Fibroblast of skin of back (primary cell): Measurements from ENCODE around the gene REELD1.

ENCODE experiments used
- DNase-seq: peaks from one replicate; pipeline ENCODE4 v3.0.0-alpha.2; 2013

REELD1 gene

GRCh38 chr4:146269228-146269653 lies 54.9 kb downstream of the REELD1 start:
- DNase-seq, result no peak

GRCh38 chr4:146271466-146271865 lies 57.1 kb downstream of the REELD1 start:
- no peak for DNase-seq

GRCh38 chr4:146273204-146273901 lies 59.0 kb downstream of the REELD1 start:
- DNase-seq, result no peak

- DNase-seq, result no peak
These were observed 60.4 kb downstream of the REELD1 start for GRCh38 chr4:146274774-146275173.

GRCh38 chr4:146275370-146275769 lies 61.0 kb downstream of the REELD1 start:
- DNase-seq, result no peak

GRCh38 chr4:146278986-146279385 lies 64.6 kb downstream of the REELD1 start:
- DNase-seq, result no peak
